Measurements from ENCODE around the gene SRP14.
"Not testable (repeated sequence)": the region's sequence is repeated elsewhere in the genome, so short reads cannot be mapped to it uniquely, and the experiment has no call there.

The SRP14 gene

DNA sequence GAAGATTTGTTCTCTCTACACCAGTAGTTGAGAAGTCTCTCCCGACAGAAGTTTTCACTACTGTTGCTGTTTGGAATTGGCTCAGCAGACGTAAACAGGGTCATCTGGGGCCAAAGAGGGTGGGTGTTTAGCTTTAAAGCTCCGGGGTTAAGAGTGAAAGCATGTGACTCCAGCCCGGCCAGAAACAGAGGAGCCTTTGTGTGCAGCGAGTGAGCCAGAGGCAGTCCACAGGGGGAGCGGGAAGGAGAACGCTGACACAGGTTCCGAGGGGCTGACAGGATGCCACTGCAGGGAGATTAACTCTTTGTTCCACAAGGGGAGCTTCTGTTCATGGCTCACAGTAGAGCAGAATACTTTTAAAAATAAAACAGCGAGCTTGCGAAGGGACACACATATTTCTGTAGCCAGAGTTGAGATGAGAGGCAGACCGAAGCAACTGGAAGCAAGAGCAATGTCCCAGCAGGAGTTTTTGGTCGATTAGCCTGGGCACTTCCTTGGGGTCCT lies 42.8 kb upstream of the SRP14 start:
- H3K4me3 ChIP-seq (ENCODE audit: low read depth, low read length) = peak overlapping the region; percentile 37
- TF ChIP-seq, protein P1, sequence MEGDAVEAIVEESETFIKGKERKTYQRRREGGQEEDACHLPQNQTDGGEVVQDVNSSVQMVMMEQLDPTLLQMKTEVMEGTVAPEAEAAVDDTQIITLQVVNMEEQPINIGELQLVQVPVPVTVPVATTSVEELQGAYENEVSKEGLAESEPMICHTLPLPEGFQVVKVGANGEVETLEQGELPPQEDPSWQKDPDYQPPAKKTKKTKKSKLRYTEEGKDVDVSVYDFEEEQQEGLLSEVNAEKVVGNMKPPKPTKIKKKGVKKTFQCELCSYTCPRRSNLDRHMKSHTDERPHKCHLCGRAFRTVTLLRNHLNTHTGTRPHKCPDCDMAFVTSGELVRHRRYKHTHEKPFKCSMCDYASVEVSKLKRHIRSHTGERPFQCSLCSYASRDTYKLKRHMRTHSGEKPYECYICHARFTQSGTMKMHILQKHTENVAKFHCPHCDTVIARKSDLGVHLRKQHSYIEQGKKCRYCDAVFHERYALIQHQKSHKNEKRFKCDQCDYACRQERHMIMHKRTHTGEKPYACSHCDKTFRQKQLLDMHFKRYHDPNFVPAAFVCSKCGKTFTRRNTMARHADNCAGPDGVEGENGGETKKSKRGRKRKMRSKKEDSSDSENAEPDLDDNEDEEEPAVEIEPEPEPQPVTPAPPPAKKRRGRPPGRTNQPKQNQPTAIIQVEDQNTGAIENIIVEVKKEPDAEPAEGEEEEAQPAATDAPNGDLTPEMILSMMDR (conservative IDR thresholded peaks at IDR 0.05; ENCODE audit: low read depth, low read length) = peak; percentile 34
- DNase-seq (ENCODE audit: low read depth) = peak; percentile 78

DNA sequence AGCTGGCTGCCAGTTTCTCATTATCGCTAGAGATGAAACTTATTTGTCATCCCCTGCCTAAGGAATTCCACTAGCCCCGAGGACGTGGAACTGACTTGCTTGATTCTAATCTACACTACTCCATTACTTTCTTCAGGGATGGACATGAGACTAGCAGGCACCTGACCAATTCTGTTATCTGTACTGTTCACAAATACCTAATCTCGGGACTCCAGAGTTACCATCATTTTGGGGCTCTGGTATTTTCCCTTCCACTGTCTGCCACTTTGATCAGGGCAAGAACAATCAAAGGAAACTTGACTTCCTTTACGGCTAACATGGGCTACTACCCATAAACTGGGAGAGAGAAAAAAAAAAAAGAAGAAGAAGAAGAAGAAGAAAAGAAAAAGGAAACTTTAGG lies 41.9 kb upstream of the SRP14 start:
- no peak for DNase-seq (ENCODE audit: low read depth)
- TF ChIP-seq, protein P1 (conservative IDR thresholded peaks at IDR 0.05; ENCODE audit: low read depth, low read length) = no peak
- no peak overlapping the region for H3K4me3 ChIP-seq (ENCODE audit: low read depth, low read length)

DNA sequence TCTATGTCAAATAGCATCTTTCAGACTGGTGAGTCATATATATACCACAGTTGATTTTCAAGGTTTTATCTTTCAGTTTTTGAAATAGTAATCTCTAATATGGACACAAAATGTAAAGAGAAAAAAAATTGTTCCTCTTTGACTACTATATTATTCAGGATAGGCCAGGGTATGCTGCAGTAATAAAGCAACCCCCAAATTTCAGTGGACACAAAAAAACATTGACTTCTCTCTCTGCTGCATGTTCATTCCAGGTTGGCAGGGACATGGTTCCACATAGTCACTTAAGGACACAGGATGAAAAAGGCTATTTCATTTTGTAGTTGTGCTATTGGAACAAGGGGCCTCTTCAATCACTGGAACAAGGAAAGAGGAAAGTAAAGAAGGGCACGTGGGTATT lies 41.1 kb upstream of the SRP14 start:
- no peak overlapping the region for H3K4me3 ChIP-seq (ENCODE audit: low read depth, low read length)
- DNase-seq (ENCODE audit: low read depth) = no peak
- TF ChIP-seq, protein P1 (conservative IDR thresholded peaks at IDR 0.05; ENCODE audit: low read depth, low read length) = no peak

DNA sequence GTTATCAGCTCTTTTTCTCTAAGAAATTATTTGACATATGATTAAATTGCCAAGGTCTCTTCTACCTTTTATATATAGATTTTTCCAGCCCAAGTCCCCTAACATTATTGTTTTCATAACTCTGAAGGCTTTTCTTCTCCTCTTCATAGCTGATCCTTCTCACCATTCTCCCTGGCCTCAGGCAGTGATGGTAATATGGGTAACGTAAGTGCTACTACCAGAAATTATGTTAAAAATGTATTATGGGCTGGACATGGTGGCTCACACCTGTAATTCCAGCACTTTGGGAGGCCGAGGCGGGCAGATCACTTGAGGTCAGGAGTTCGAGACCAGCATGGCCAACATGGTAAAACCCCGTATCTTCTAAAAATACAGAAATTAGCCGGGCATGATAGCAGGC lies 40.5 kb upstream of the SRP14 start:
- TF ChIP-seq, protein P1 (conservative IDR thresholded peaks at IDR 0.05; ENCODE audit: low read depth, low read length) = no peak
- DNase-seq (ENCODE audit: low read depth) = no peak
- H3K4me3 ChIP-seq (ENCODE audit: low read depth, low read length) = no peak overlapping the region

DNA sequence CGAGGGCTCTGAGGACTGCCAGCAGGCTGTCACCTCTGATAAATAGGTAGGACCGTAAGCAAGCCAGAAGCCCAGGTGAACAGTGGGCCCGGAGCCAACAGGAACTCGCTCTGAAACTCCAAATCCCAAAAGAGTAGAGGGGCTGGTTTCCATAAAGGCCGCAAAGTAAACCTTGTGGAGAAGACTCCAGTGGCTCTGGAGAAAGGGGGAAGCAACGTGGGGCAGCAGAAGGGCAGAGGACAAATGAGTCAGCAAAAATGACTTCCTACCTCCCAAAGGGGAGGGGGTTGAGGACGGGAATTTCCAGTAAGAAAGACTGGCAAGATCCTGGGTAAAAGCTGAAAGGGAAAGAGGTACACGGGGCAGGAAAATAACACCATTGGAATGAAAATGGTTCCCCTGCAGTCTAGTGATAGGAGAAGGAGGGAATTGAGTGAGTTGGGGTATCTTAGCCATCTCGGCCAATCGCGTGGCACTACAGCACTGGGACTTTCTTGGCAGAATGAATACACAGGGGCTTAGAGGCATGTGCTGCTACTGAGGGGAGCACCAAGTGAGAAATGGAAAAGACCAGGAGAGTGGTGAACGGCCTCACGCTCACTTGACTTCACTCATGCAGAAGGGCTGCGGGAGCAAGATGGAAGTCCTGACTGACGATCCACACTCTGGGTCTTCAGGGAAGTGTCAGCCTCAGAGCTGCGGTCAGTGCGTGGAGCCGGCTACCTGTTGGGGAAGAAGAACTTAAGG lies 36.5 kb upstream of the SRP14 start:
- H3K4me3 ChIP-seq (ENCODE audit: low read depth, low read length) = no peak overlapping the region
- no peak for DNase-seq (ENCODE audit: low read depth)
- TF ChIP-seq, protein P1 (conservative IDR thresholded peaks at IDR 0.05; ENCODE audit: low read depth, low read length) = no peak

DNA sequence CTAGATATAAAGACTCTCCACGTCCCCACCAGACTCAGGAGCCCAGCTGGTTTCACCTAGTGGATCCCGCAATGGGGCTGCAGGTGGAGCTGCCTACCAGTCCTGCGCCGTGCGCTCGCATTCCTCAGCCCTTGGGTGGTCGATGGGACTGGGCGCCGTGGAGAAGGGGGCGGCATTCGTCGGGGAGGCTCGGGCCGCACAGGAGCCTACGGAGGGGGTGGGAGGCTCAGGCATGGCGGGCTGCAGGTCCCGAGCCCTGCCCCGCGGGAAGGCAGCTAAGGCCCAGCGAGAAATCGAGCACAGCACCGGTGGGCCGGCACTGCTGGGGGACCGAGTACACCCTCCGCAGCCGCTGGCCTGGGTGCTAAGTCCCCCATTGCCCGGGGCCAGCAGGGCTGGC lies 35.7 kb upstream of the SRP14 start:
- not testable (repeated sequence) for H3K4me3 ChIP-seq (ENCODE audit: low read depth, low read length); DNase-seq (ENCODE audit: low read depth)

DNA sequence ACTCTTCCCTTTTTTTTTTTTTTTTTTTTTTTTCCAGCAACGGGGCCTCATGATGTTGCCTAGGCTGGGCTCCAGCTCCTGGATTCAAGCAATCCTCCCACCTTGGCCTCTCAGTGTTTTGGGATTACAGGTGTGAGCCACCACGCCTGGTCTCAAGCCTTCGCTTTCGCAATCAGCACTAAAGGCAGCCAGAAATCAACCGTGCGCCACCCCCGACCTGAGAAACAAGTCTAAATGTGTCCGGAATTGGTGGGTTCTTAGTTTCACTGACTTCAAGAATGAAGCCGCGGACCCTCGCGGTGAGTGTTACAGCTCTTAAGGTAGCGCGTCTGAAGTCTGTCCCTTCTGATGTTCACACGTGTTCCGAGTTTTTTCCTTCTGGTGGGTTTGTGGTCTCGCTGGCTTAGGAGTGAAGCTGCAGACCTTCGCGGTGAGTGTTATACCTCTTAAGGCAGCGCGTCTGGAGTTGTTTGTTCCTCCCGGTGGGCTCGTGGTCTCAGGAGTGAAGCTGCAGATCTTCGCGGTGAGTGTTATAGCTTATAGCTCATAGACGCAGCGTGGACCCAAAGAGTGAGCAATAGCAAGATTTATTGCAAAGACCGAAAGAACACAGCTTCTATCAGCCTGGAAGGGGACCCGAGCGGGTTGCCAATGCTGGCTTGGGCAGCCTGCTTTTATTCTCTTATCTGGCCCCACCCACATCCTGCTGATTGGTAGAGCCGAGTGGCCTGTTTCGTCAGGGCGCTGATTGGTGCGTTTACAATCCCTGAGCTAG lies 34.9 kb upstream of the SRP14 start:
- H3K4me3 ChIP-seq (ENCODE audit: low read depth, low read length); DNase-seq (ENCODE audit: low read depth): not testable (repeated sequence)
